Measurements from ENCODE around the gene GPR156. TPM values are rescaled to one million over a fixed set of nuclear protein-coding genes. Genes with fewer than 3 reads are reported as not detected.

Gene GPR156
- total RNA-seq, 1 experiment from 2014 or later: 0.15 TPM

DNA sequence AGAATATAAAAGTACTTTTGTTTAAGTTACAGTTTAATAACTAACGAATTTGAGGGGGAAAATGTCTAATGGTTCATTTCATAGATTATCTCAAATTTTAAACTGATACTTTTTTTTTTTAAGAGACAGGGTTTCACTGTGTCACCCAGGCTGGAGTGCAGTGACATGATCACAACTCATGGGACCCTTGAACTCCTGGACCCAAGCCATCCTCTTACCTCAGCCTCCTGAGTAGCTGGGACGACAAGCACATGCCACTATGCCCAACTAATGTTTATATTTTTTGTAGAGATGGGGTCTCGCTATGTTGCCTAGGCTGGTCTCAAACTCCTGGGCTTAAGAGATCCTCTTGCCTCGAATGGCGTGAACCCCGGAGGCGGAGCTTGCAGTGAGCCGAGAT, 47.6 kb upstream of the GPR156 start:
- Histone ChIP-seq H3K9ac (ENCODE audit: low read length) (no peak overlapping the region), H3K9me3 (ENCODE audit: control insufficient read depth in 1 of 2, insufficient read depth in 1 of 2, low read depth in 1 of 2, low read length in 2 of 2) (no peaks in the 10 kb centered on the region), H3K27me3 (ENCODE audit: insufficient read depth, low read length) (no peaks in the 10 kb centered on the region), H3K4me3 (replicated peaks in 1 of 2; ENCODE audit: low read depth in 1 of 2, low read length in 2 of 2) (no peak overlapping the region), H3K9me2 (ENCODE audit: insufficient read depth) (no peaks in the 10 kb centered on the region), H3K79me2 (ENCODE audit: insufficient read depth, low read length) (peaks cover 37% of the 10 kb centered on the region), H3K27ac (ENCODE audit: low read depth, low read length) (no peak overlapping the region), H3K4me2 (ENCODE audit: low read length) (no peak overlapping the region), H4K20me1 (ENCODE audit: insufficient read depth) (peaks cover 6% of the 10 kb centered on the region; the same call in 1 of the 2 replicates), H3K4me1 (ENCODE audit: control insufficient read depth in 1 of 2, insufficient read depth in 2 of 2, low read length in 2 of 2) (no peaks in the 10 kb centered on the region), H3K36me3 (ENCODE audit: control insufficient read depth in 1 of 2, insufficient read depth in 2 of 2, low read length in 2 of 2) (peaks cover 37 to 44% of the 10 kb centered on the region in 2 experiments; a peak in 3 of 4 replicates), H2AFZ (ENCODE audit: low read depth, low read length, poor library complexity, severe bottlenecking) (no peak overlapping the region)
- POLR2A ChIA-PET: no interaction called here
- CTCF ChIA-PET: interaction anchor here (1.5 kb wide), 1 partner anchor 226 kb away, joined by 6 read pairs; no protein-coding TSS in a partner anchor
- TF ChIP-seq TCF7L2 (IDR thresholded peaks at IDR 0.05; ENCODE audit: borderline replicate concordance, extremely low read depth, insufficient read depth, insufficient read length) (no peak), SP1 (IDR thresholded peaks at IDR 0.05; ENCODE audit: low read depth) (no peak)
- intact Hi-C loops (cut with micrococcal nuclease): no loop called here
- RAD21 ChIA-PET (ENCODE audit: low non-redundant PET in 1 of 2, low total read pairs in 2 of 2, uncharacterized antibody in 2 of 2, unreplicated experiment in 2 of 2): interaction anchor here in 1 of 2 experiments (0.7 kb wide), 1 partner anchor 17 kb away, joined by 5 read pairs; the partner anchor contains the start of gene LRRC58
- DNase-seq (ENCODE audit: low read depth, low spot score): no peak
- ATAC-seq: no peak
- BruUV-seq (replicated peaks): no TSS peak

DNA sequence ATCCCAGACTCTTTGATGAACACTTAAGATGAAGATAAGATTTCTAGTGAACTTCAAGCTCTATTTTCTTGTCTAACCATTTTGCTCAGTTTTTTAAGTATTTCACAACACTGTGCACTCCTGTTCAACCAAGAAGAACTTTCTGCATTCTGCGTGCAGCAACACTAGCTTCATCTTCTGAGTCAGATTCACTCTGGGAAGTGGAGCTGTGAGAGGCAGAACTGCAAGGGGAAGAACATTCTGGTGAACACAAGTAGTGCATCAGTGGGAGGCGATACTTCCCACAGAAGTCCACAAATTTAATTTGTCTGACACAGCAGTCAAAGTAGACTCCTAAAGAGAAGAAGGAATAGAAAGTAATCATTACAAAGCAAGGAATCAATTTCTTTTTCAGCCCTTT, 46.1 kb upstream of the GPR156 start:
- H3K9ac ChIP-seq (ENCODE audit: low read length): no peak overlapping the region
- no peak overlapping the region for H3K27ac ChIP-seq (ENCODE audit: low read depth, low read length)
- TF ChIP-seq POLR2AphosphoS5 (IDR thresholded peaks at IDR 0.05; ENCODE audit: low read depth, low read length) (no peak), YY1 (IDR thresholded peaks at IDR 0.05; ENCODE audit: extremely low read depth, insufficient replicate concordance, low read depth, low read length) (no peak), SRF (IDR thresholded peaks at IDR 0.05; ENCODE audit: low read depth) (no peak), ZFX (IDR thresholded peaks at IDR 0.05) (no peak), FOSL1 (IDR thresholded peaks at IDR 0.05; ENCODE audit: low read depth) (no peak)
- TF ChIP-seq, protein P1, sequence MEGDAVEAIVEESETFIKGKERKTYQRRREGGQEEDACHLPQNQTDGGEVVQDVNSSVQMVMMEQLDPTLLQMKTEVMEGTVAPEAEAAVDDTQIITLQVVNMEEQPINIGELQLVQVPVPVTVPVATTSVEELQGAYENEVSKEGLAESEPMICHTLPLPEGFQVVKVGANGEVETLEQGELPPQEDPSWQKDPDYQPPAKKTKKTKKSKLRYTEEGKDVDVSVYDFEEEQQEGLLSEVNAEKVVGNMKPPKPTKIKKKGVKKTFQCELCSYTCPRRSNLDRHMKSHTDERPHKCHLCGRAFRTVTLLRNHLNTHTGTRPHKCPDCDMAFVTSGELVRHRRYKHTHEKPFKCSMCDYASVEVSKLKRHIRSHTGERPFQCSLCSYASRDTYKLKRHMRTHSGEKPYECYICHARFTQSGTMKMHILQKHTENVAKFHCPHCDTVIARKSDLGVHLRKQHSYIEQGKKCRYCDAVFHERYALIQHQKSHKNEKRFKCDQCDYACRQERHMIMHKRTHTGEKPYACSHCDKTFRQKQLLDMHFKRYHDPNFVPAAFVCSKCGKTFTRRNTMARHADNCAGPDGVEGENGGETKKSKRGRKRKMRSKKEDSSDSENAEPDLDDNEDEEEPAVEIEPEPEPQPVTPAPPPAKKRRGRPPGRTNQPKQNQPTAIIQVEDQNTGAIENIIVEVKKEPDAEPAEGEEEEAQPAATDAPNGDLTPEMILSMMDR (IDR thresholded peaks at IDR 0.05 in 2 of 3, conservative IDR thresholded peaks at IDR 0.05 in 1 of 3; ENCODE audit: borderline replicate concordance in 1 of 3, insufficient read depth in 1 of 3, low read depth in 2 of 3, low read length in 2 of 3): no peak
- no peaks in the 10 kb centered on the region for H3K9me3 ChIP-seq (ENCODE audit: control insufficient read depth in 1 of 2, insufficient read depth in 1 of 2, low read depth in 1 of 2, low read length in 2 of 2)
- intact Hi-C loops (cut with micrococcal nuclease): no loop called here
- DNase-seq (ENCODE audit: low read depth, low spot score): no peak
- H3K4me1 ChIP-seq (ENCODE audit: control insufficient read depth in 1 of 2, insufficient read depth in 2 of 2, low read length in 2 of 2): no peaks in the 10 kb centered on the region
- peaks cover 6% of the 10 kb centered on the region; the same call in 1 of the 2 replicates for H4K20me1 ChIP-seq (ENCODE audit: insufficient read depth)
- H2AFZ ChIP-seq (ENCODE audit: low read depth, low read length, poor library complexity, severe bottlenecking): no peak overlapping the region
- POLR2A ChIA-PET: no interaction called here
- no peak overlapping the region for H3K4me3 ChIP-seq (replicated peaks in 1 of 2; ENCODE audit: low read depth in 1 of 2, low read length in 2 of 2)
- peaks cover 22% of the 10 kb centered on the region for H3K79me2 ChIP-seq (ENCODE audit: insufficient read depth, low read length)
- no TSS peak for BruUV-seq (replicated peaks)
- no peak for ATAC-seq
- no peaks in the 10 kb centered on the region for H3K9me2 ChIP-seq (ENCODE audit: insufficient read depth)
- no peak overlapping the region for H3K4me2 ChIP-seq (ENCODE audit: low read length)
- RAD21 ChIA-PET (ENCODE audit: low non-redundant PET in 1 of 2, low total read pairs in 2 of 2, uncharacterized antibody in 2 of 2, unreplicated experiment in 2 of 2): no interaction called here
- no peaks in the 10 kb centered on the region for H3K27me3 ChIP-seq (ENCODE audit: insufficient read depth, low read length)
- H3K36me3 ChIP-seq (ENCODE audit: control insufficient read depth in 1 of 2, insufficient read depth in 2 of 2, low read length in 2 of 2): peaks cover 37 to 44% of the 10 kb centered on the region in 2 experiments; a peak in 3 of 4 replicates
- CTCF ChIA-PET: no interaction called here
